Breast epithelium (tissue), 3 donors: ENCODE measurements around the gene TSPAN8.

Experiments used
- CTCF ChIP-seq, 3 donors: fragments of 450-650 bp; IDR thresholded peaks; one replicate each; pipeline ENCODE4 v1.5.1; 2016 to 2017; ENCODE audit warnings: antibody characterized with exemption in 3 of 3, mild to moderate bottlenecking in 3 of 3, moderate library complexity in 3 of 3
- POLR2A ChIP-seq: fragments of 450-650 bp; IDR thresholded peaks from one replicate; pipeline ENCODE4 v1.6.1; 2016; ENCODE audit warnings: antibody characterized with exemption, mild to moderate bottlenecking, moderate library complexity

GRCh38 chr12:71186571-71187288, 28.9 kb upstream of the TSPAN8 start:
- TF ChIP-seq CTCF (IDR thresholded peaks at IDR 0.05): no peak
- TF ChIP-seq POLR2A: no peak
